Stimulated activated CD4-positive, alpha-beta T cell treated with anti-CD3 and anti-CD28 coated beads, Interleukin-2, amount 100 ng/mL, for 48 hours (primary cell): ENCODE results near the gene PTPRJ.

Source experiments
- DNase-seq, 2 donors: peaks; one replicate each; pipeline ENCODE4 v3.0.0-alpha.2; 2020

Gene PTPRJ

DNA sequence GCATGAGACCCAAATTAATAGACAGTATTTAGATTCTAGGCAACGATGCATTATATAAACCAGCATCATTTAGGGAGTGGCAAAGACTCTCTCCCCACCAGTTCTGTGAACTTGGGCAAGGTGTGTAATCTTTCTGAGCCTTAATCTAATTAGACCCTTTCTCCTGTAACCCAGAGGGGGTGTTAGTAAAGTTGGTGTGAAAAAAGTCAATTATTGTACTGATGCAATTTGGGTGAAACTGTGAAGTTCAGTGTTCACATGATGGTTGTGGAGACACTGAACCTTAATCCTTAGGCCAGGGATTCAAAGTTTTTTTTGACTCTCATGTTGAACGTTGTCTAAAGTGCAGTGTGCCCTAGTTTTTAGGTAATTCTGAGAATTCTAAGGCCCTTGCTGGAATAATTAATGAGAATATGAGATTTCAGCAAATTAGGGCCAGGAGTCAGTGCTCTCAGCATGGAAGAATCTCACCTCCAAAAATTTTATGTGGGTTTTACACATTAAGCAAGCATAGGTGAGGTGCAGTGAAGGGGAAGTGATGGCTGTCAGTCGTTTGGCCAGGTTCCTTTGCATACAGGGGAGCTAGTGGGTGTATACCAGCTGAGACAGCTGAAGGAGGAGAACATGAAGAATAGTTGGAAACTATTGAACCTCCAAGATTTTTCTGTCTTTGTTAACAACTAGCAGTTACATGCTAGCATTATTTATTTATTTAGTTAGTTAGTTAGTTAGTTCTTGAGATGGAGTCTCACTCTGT is 94.2 kb downstream of the PTPRJ start:
- DNase-seq, result no peak

DNA sequence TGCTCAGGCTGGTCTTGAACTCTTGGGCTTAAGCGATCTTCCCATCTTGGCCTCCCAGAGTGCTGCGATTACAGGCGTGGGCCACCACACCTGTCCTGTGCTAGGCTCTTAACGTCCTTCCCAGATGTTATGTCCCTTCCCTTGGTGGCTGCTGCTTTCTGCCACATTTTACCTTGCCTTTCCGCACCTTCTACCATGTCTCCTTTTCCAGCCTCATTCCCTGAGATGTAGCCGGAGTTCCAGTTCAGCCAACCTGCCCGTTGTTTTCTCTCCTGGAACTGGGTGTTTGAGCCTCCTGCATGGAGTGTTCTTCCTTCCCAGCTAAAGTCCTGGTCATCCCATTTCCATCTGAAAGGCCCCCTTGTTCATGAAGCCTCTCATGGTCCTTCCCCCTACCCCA is 95.3 kb downstream of the PTPRJ start:
- no peak for DNase-seq

DNA sequence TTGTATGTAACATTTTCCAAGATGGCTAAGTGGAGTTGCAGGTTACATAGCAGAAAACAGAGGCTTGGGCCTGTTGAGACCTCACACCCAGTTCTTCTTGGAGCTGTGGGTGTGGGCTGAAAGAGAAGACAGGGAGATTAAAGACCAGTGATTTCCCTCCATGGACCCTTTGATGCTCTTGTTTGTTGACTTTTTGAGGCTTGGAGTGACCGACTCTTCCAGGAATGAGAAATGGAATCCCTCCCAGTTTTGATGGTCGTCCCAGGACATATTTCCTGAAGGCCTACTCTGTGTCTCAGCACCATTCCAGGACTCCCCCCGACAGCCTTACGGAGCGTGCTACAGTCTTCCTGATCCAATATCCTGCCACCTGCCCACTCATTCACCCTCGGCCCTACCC is 96.9 kb downstream of the PTPRJ start:
- DNase-seq, result no peak

DNA sequence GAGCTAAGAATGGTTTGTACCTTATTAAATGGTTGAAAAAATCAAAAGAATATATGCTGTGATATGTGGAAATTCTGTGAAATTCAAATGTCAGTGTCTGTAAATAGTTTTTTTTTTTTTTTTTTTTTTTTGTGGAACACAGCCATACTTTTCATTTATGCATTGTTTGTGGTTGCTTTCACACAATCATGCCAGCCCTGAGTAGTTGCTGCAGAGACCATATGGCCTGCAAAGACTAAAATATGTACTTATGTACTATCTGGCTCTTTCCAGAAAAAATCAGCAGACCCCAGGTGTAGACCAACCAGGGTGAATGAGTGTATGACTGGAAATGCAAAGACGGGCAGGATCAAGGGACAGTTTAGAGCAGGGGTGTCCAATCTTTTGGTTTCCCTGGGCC is 98.3 kb downstream of the PTPRJ start:
- no peak for DNase-seq

DNA sequence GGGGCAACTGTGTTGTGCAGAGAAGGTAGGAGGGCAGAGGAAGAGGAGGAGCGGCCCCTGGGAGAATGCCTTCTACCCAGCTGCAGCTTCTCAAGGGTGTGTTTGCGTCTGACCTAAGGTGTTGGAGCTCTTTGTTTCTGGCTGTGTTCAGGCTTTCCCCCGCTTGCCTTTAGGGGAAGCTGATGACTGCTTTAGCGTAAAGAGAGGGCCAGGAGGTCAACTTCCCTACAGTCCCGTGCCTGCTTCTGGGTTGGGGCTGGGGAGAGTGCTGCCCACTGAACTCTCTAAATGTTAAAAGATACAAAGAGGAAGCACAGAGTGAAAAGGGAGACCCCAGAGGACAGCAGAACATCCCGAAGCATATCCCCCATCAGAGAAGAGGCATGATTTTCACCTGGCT is 99.2 kb downstream of the PTPRJ start:
- no peak for DNase-seq

DNA sequence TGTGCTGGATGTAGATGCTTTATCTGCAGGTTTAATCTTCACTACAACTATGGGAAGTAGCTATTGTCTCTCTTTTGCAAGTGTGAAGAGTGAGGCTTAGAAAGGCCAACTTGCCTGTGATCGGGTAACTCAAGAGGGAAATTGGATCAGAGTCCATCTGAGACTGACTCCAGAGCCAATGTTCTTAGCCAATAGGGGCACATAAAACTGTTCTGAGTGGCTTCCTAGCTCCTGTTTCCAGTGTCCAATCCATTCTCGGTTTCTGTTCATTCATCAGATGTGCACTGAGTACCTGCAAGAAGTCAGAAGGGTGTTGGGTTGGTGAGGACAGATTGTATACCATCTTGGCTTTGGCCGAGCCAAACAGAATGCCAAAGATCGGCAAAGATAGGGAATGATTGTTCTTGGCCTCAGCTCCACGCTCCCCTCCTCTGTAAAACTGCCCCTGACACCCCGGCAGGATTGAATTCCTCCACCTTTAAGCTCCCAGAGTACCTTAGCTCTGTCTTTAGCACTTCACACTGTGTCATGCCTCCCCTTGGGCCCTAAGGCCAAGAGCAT is 100.0 kb downstream of the PTPRJ start:
- no peak for DNase-seq

DNA sequence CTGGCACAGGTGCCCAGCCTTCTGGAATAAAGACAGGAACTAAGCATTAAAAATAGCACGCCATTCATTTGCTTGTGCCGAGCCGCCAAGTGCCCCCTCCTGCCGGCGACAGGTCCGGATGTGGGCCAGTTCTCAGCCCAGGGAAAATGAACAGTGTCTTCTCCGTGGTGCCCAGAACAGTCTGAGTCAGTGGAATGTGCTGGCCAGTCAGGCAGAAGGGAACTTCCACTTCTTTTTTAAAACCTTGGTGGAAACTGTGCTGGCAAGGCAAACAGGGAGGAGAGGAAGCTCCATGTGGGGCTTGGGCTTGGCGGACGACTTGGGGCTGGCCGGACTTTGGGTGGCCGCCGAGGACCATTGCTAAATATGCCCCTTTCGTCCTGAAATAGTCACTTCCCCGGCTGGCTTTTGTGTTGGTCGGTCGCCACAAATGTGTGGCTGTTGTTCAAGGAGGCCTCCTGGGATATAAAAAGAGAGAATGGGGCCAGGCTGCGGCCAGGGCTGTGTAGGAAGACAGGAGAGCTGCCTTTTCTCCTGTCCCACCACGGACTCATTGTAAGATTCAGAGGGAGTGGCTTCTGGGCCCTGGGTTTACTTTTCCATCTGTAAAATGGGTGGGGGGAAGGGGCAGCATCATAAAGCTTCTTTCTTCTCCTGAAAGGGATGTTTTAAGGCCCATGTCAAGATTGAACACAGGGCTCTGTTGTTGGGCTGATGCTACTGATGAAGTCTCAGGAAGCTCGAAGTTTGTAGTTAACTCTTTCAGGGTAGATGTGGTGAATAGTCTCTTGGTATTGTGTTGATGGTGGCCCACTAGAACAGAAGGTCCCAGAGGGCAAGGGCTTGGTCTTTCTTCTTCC is 101.0 kb downstream of the PTPRJ start:
- peak in 1 of 2 donors; percentile 16 for DNase-seq

DNA sequence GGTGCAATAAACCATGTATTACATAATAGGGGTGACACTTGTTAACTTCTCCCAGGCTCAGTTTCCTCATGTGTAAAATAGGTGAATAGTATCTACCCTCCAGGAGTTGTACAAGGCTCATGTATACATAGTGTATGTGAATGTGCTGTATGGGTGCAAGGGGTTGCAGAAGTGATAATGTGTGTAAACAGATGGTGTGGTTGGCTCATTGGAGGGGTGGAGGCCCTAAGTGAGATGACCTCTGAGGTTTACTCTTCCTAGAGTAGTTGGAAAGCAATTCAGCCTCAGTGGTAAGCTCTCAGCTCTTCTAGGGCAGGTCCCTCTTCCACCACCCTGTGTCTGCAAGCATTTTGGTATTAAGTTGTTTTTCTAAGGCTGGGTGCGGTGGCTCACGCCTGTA is 102.4 kb downstream of the PTPRJ start:
- DNase-seq, result no peak

DNA sequence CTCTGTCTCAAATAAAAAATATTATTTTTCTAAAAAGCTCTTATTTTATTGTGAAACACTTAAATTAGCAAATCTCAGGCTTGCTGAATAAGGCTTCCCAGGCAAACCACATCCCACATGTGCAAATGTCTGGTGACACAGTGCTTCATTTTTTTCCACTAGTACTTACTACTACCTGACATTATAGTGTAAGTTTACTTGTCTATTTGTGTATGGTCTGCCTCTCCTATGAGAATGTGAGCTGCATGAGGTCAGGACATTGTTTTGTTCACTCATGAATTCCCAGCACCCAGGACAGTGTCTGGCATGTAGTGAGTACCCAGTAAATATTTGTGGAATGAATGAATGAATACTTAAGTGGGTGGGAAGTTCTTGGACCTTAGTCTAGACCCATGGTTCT is 103.1 kb downstream of the PTPRJ start:
- DNase-seq, result no peak

DNA sequence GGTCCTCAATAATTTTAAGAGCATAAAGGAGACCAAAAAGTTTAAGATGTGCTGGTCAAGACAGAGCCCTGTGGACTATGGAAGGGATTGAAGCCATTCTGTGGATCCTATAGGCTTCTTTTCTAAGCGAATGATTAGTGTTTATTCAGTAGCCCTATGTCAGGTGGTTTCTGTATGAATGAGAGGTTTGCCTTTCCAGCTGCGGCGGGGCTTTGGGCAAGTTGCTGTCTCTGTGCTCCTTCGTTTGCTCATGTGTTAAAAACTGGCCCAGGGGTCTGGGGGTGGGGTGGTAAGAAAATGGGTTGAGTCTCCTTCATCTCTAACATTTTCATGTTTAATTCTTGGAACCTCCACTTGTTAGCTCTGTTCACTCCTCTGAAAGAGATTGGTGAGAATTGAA is 105.3 kb downstream of the PTPRJ start:
- DNase-seq, result no peak

DNA sequence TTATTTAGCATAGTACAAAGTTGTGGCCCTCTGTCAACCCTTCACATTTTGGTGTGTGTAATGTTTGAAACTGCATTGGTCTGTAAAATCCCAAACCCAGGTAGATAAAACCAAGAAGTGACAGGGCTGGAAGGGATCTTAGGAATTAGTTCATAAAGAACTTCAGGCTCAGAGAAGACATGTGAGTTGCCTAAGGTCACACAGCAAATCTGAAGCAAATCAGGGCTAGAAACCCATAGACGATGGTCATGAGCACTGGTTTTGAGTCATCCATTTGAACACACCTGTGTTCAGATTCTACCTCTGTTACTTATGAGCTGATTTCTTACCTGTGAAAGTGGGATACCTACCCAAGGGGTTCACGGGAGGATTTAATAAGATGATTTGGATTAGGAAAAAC is 107.1 kb downstream of the PTPRJ start:
- no peak for DNase-seq

DNA sequence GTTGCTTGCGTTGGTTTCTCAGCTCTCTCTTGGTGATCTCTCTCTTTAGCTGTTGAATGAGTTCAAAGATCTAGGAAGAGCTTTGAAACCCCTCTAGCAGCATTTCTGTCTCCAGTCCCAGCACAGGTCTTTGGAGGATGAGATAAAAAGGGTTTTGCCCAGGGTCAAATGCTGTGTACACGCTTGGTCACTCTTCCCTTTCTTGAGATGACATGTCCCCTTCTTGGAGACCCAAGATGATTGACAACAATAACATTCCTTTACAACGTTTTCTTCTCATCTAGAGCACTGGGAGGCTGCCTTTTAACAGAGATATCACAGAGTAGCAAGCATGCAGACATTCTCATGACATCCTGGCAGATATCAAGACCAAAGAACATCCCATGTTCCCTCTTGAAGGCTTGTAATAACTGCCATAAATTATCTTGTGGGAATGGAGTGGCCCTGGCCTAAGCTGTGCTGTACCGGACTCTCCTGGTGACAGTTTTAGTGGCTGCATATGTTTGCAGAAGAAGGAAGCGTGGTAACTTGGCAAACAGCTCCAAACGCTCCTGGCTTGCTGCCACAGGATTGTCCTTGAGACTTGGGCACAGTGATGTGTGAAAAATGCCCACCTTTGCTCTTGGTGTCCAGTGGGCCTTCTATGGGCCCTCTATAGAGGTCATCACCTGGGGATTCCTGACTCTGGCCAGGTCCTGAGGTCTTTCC is 107.8 kb downstream of the PTPRJ start:
- no peak for DNase-seq

DNA sequence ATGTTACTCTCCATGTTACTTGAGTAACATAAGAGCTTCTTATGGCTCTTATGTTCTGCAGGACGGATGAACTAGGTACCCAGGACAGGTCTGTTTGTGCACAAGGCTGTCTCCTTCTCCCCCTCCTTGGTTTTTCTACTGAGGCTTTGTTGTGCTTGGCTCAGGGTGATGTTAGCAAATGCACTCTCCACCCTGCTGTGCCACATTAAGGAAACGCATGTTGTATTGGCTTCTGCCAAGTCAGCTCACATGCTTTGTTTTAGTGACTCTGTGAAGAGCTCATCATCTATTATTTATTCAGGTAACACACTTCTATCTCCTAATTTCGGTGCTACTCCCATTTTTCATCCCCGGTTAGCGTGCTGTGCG is 108.3 kb downstream of the PTPRJ start:
- no peak for DNase-seq

DNA sequence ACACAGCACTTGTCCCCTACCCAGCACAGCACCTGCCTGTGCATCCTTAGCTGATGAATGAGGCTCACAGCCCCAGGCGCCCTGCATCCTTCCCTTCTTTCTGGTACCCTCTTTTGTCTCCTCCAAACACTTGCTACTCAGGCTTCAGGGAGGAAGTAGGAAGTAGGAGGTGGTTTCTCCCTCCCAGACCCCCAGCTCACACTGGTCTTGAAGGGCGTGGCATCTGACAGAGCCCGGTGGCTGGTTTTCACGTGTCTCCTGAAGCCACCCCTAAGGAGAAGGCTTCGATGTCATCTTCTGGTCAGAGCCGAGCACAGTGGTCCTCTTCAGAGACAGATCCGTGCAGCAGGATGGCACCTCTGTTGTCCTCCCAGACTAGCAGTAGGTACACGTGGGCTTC is 109.8 kb downstream of the PTPRJ start:
- no peak for DNase-seq

DNA sequence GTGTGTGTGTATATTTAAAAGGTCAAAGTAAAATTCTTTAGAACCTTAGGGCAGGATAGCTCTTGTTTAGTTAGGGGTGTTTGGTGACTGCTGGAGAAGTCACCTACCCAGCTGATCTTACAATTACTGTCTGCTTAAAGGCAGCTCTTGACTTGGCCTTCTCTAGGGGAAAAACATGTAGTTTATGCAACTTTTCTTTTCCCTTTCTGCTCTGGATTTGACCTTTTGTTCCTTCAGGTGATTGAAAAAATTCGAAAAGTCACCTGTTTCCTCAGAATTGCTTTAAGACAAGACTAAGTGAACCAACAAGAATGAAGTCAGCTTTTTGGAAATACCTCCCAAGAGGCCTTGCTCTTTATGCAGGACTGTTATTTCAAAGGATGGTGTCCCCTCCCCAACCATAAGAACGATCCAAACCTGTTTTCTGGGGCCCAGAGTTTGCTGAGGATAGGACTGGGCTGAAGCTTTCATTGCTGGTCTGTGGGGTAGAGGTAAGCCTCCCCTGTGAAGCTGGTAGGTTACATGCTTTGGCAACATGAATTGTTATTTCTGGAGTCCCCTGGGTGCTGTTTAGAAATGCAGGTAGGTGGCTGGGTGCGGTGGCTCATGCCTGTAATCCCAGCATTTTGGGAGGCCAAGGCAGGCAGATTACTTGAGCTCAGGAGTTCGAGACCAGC is 111.2 kb downstream of the PTPRJ start:
- DNase-seq, result no peak

DNA sequence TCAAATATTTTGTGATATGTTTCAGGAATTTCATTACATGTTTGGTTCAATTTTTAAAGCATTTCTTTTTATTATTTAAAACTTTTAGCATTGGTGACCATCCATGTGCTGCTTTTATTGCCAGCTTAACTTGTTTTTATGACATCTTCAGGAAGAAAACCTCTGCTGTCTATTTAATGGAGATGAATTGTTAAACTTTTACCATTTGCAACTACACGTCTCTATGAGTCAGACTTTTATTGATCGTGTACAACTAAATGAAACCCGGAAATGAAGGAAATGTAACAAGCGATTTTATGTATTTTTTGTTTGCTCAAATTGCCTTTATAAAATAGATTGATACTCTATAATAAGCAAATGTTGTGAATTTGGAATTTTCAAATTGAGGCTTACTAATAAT is 113.0 kb downstream of the PTPRJ start:
- no peak for DNase-seq

DNA sequence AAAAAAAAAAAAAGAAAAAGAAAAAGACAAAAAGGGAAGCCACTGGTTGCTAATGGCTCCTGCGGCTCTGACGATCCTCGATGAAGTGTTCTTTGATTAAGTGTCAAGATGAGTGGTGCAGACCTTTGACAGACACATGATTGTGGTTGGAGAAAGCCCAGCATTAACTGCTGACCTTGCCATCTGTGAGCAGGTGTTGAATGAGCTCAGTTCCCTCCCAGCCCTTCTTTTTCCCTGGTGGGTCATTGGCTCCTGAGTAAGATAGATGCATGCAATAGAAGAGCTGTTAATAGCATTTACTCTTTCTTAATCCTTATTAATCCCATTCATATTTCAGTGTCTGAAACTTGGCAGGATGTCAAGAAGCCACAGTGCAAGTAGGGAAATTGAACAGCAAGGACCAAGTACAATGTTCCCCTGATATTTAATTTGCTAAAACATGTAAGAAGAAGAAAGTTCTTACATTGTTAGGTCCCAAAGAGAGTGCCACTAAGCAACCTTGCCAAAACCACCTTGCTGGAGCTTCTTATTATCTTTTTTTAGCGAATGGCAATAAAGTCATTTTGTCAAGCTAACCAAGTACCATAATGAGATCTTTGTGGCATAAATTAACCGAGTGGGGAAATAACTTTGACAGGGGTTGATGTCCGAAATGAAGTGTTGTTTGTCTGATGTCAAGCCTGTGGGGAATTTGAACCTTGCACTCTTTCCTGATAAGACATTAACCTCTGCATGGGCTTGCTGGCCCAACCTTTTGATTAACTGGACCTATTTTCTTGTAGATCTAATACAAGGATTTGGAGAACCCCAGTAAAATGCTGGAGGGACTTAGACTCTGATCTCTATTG is 113.7 kb downstream of the PTPRJ start:
- DNase-seq, result no peak

DNA sequence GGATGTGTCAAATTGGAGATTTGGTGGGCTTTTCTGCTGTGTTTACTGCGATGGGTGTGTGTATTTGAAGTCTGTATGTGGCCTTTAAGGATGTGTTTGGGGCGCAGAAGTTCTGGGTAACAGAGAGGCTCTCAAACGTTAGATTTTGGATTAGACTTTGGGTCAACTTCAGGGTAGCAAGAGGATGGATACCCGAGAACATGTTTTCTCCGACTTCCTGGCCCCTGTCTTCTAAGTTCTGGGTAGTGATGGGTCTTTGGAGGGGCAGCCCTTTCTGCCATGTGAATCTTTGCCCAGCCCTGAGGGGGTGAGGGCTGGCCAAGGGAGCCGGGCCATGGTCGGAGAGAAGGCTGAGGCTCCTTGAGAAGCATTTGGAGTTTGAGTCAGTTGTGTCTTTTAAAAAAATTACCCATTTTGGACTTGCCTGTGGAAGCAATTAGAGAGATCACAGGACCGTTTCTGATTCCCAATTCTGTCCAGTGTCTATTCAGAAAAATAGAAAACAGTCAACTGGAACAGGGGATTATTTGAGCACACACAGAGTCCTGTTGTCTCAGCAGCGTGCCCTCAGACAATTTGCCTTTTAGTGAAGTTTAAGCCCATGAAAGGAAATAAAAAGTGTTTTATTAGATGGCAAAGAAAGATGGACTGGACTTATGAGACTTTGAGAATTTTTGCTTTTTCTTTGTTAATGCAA is 114.4 kb downstream of the PTPRJ start:
- DNase-seq, result no peak

DNA sequence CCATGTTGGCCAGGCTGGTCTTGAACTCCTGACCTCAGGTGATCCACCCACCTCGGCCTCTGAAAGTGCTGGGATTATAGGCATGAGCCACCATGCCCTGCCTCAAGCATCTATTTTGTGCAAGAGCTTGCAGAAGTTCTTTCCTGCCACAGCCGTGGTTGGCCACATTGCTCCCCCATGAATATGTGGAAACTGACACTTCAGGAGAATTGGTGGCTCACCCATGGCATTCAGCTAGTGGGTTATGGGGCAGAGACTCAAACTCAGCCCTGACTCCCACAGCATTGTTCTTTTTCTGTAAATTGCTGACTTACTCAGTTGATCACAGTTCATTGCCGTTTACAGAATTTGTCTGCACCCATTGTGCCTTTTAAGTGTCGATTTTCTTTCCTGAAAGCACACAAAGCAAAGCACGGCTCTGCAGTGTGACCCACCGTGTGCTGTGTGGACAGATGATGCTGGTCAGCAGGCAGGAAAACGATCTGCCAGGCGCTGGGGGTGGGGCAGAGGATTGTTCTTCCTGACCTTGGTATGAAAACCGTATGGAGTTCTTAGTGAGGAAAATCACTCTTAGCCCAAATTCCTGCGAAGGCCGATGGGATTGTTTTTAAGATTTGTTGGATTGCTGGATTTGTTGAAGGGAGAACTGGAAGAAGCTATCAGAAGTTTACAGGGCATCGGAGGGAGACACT is 115.6 kb downstream of the PTPRJ start:
- DNase-seq, result no peak
